ENCODE data around the gene URB2.
A peak's percentile ranks its signal among the peaks of the same experiment; 100 is the strongest.
"Not testable (repeated sequence)": the region's sequence is repeated elsewhere in the genome, so short reads cannot be mapped to it uniquely, and the experiment has no call there.

URB2 gene

GRCh38 chr1:229625915-229626831 is at the start of gene URB2, which contains the start of gene TAF5L:
Gene URB2, plus strand, starts transcription at chr1:229626247. Its CDS starts 1,387 bp downstream, at chr1:229627634.
Gene TAF5L, minus strand, starts transcription at chr1:229626122. Its CDS starts 11,640 bp downstream, at chr1:229614482.
- DNase-seq = peak; percentile 74

GRCh38 chr1:229578168-229579058 is 47.6 kb upstream of the URB2 start:
- no peak for DNase-seq

GRCh38 chr1:229579059-229579673 is 46.9 kb upstream of the URB2 start:
- DNase-seq = peak; percentile 71

- DNase-seq = no peak
These were observed 44.6 kb upstream of the URB2 start for GRCh38 chr1:229581485-229581884.

- no peak for DNase-seq
These were observed 43.9 kb upstream of the URB2 start for GRCh38 chr1:229582011-229582694.

- DNase-seq = no peak
These were observed 43.3 kb upstream of the URB2 start for GRCh38 chr1:229582715-229583114.

- DNase-seq = no peak
These were observed 40.7 kb upstream of the URB2 start for GRCh38 chr1:229585338-229585737.

GRCh38 chr1:229590119-229590518 is 35.9 kb upstream of the URB2 start:
- no peak for DNase-seq

- DNase-seq = no peak
These were observed 32.2 kb upstream of the URB2 start for GRCh38 chr1:229593800-229594199.

GRCh38 chr1:229594227-229595008 is 31.6 kb upstream of the URB2 start:
- no peak for DNase-seq

- not testable (repeated sequence) for DNase-seq
These were observed 30.2 kb upstream of the URB2 start for GRCh38 chr1:229595876-229596275.

GRCh38 chr1:229596925-229597699 is 28.9 kb upstream of the URB2 start:
- DNase-seq = no peak

- no peak for DNase-seq
These were observed 28.2 kb upstream of the URB2 start for GRCh38 chr1:229597877-229598276.

GRCh38 chr1:229599218-229599954 is 26.7 kb upstream of the URB2 start:
- no peak for DNase-seq

GRCh38 chr1:229600229-229600628 is 25.8 kb upstream of the URB2 start:
- DNase-seq = no peak

- no peak for DNase-seq
These were observed 22.6 kb upstream of the URB2 start for GRCh38 chr1:229603371-229604005.

- DNase-seq = no peak
These were observed 18.7 kb upstream of the URB2 start for GRCh38 chr1:229607370-229607769.

GRCh38 chr1:229608590-229608989 is 17.5 kb upstream of the URB2 start:
- no peak for DNase-seq

GRCh38 chr1:229613938-229614337 is 12.1 kb upstream of the URB2 start:
- no peak for DNase-seq

- no peak for DNase-seq
These were observed 11.3 kb upstream of the URB2 start for GRCh38 chr1:229614701-229615100.
